Measurements from ENCODE around the gene TMEM8B. TPM values are rescaled to one million over a fixed set of nuclear protein-coding genes. Genes with fewer than 3 reads are reported as not detected.

TMEM8B gene
- total and polyA plus RNA-seq, 9 of the 15 experiments (the other 6 are each of a cell fraction or from before 2014, with no cell fraction given) = 0.01 to 2.2 (median 1.1) TPM

DNA sequence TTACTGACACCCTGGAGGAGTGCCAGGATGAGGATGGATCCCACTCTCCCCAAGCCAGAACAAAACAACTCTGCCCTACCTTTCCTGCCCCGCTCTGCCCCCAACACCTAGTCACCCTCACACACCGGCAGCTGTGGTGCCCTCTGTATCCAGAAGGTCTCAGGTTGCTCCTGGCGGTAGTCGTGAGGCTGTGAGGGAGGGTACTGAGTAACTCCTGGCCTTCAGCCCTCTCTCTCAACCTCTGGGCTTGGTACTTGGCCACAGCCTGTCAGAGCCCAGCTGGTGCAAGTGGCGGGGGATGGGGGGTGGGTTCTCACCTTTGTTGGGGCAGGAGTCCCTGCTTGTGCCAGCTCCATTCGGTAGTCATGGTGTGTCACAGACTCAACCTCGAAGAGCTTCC is 18.9 kb upstream of the TMEM8B start (continued):
- TF ChIP-seq NCOA1 (IDR thresholded peaks at IDR 0.05; ENCODE audit: low read depth) (no peak), WHSC1 (IDR thresholded peaks at IDR 0.05; ENCODE audit: low read length) (no peak)

DNA sequence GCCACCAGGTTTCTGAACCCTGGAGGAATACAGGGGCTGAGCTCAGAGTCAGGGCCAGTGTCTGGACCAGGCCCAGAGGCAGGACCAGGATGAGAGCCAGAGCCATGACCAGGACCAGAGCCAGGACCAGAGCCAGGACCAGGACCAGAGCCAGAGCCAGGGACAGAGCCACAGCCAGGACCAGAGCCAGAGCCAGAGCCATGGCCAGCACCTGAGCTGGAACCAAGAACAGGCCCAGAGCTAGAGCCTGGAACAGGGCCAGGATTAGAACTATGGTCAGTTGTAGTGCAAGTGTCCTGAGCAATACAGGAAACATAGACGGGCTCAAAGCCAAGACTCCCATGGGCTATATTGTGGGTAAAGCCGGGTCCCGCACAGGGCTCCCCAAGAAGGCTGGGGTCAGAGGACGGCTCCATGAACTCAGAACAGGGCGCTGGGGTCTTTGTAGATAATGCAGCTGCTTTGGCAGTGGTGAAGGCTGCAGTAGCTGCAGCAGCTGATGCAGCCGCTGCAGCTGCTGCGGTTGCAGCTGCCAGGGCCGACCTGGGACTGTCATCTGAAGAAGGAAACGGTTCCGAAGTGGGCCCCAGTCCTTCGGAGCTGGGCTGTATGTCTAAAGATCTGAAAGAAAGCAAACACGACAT is 17.5 kb upstream of the TMEM8B start:
- in situ Hi-C loops (cut with MboI) (no loop called here), intact Hi-C loops (cut with micrococcal nuclease) (loop anchor here (10.0 kb wide), 2 partner anchors 77 to 147 kb away; partner anchors contain the start of genes ARHGEF39, CREB3 and TLN1)
- H3K4me3 ChIP-seq = peak overlapping the region; percentile 31
- H3K9me1 ChIP-seq (ENCODE audit: control insufficient read depth, insufficient read depth, low read length) = peaks cover 4% of the 10 kb centered on the region
- no peaks in the 10 kb centered on the region; the same call in 1 of the 2 replicates for H3K9me3 ChIP-seq (replicated peaks; ENCODE audit: control insufficient read depth, insufficient read depth, low read depth, low read length)
- peak overlapping the region; percentile 63 for H2AFZ ChIP-seq (ENCODE audit: low read depth, low read length)
- no peak overlapping the region for H3K27ac ChIP-seq (ENCODE audit: extremely low read depth, low read depth, low read length)
- no TSS peak for BruUV-seq (replicated peaks)
- peaks cover 26% of the 10 kb centered on the region; the same call in 1 of the 3 replicates for H3K36me3 ChIP-seq (ENCODE audit: control insufficient read depth, insufficient read depth, low read length)
- TF ChIP-seq NFIC (IDR thresholded peaks at IDR 0.05) = peak; percentile 35; the same call in 1 of the 2 replicates
- TF ChIP-seq, protein P1, sequence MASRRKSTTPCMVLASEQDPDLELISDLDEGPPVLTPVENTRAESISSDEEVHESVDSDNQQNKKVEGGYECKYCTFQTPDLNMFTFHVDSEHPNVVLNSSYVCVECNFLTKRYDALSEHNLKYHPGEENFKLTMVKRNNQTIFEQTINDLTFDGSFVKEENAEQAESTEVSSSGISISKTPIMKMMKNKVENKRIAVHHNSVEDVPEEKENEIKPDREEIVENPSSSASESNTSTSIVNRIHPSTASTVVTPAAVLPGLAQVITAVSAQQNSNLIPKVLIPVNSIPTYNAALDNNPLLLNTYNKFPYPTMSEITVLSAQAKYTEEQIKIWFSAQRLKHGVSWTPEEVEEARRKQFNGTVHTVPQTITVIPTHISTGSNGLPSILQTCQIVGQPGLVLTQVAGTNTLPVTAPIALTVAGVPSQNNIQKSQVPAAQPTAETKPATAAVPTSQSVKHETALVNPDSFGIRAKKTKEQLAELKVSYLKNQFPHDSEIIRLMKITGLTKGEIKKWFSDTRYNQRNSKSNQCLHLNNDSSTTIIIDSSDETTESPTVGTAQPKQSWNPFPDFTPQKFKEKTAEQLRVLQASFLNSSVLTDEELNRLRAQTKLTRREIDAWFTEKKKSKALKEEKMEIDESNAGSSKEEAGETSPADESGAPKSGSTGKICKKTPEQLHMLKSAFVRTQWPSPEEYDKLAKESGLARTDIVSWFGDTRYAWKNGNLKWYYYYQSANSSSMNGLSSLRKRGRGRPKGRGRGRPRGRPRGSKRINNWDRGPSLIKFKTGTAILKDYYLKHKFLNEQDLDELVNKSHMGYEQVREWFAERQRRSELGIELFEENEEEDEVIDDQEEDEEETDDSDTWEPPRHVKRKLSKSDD (conservative IDR thresholded peaks at IDR 0.05; ENCODE audit: low read length) = no peak
- TF ChIP-seq ZC3H8 (IDR thresholded peaks at IDR 0.05) = no peak
- no peak for TF ChIP-seq CSDE1 (IDR thresholded peaks at IDR 0.05)
- TF ChIP-seq MEF2D (tag; conservative IDR thresholded peaks at IDR 0.05; ENCODE audit: low read depth) = no peak
- H3K27me3 ChIP-seq (ENCODE audit: control insufficient read depth in 2 of 2, insufficient read depth in 2 of 2, low read length in 2 of 2) = no peaks in the 10 kb centered on the region
- POLR2A ChIA-PET = interaction anchor here (0.6 to 1.5 kb wide), 3 partner anchors 10 to 1272 kb away, joined by 3 to 5 read pairs (median 3); no protein-coding TSS in a partner anchor
- peak overlapping the region; percentile 64 for H3K4me2 ChIP-seq (ENCODE audit: insufficient read depth, low read length)
- no peak for ATAC-seq
- DNase-seq (ENCODE audit: extremely low read depth in 1 of 4, low spot score in 3 of 4) = no peak
- peak overlapping the region in 1 of 2 experiments; percentile 26; a peak in 2 of 4 replicates for H3K9ac ChIP-seq (ENCODE audit: insufficient read depth in 1 of 2, low read depth in 2 of 2, low read length in 2 of 2)
- CTCF ChIA-PET (ENCODE audit: low intra/inter-chr PET ratio) = no interaction called here
- FAIRE-seq = no peak
- no peaks in the 10 kb centered on the region for H4K20me1 ChIP-seq (replicated peaks; ENCODE audit: control insufficient read depth, insufficient read depth, low read length)
- H3K79me2 ChIP-seq (ENCODE audit: control insufficient read depth, insufficient read depth, low read length) = peaks cover 12% of the 10 kb centered on the region; the same call in 2 of the 3 replicates
- peaks cover 17 to 31% of the 10 kb centered on the region in 2 experiments for H3K4me1 ChIP-seq (replicated peaks in 1 of 2; ENCODE audit: control insufficient read depth in 2 of 2, insufficient read depth in 2 of 2, low read length in 2 of 2)
- 41% methylated on average over 12 of the region's 12 CpGs for WGBS (ENCODE audit: insufficient coverage, low coverage, missing lambda C conversion rate)
